K562 (cell line): ENCODE results near the gene AK4. TPM values are rescaled to one million over a fixed set of nuclear protein-coding genes. Genes with fewer than 3 reads are reported as not detected.

ENCODE experiments used
- ELK3 ChIP-seq: fragments of 450-650 bp; formaldehyde crosslinking; IDR thresholded peaks from 2 replicates; pipeline ENCODE4 v1.4.0; 2020; ENCODE audit warnings: mild to moderate bottlenecking
- FOXJ2 ChIP-seq: fragments of 200-800 bp; sonication (Bioruptor generic); IDR thresholded peaks from 2 replicates; pipeline ENCODE4 v1.6.1; 2016; ENCODE audit warnings: missing genetic modification characterization, missing compliant biosample characterization
- KLF1 ChIP-seq: fragments of 450-650 bp; IDR thresholded peaks from 2 replicates; pipeline ENCODE4 v1.6.1; 2016; ENCODE audit warnings: missing genetic modification characterization, missing compliant biosample characterization
- MEF2A ChIP-seq: IDR thresholded peaks from 2 replicates; pipeline ENCODE4 v1.6.1; 2011; ENCODE audit warnings: low read depth, mild to moderate bottlenecking, low read length, moderate library complexity; ENCODE audit not compliant: control insufficient read depth
- MGA ChIP-seq: fragments of 450-650 bp; IDR thresholded peaks from 2 replicates; pipeline ENCODE4 v1.6.1; 2016; ENCODE audit warnings: mild to moderate bottlenecking, moderate library complexity
- MYNN ChIP-seq, 2 experiments: sonication (generic); formaldehyde crosslinking in 1 of 2; IDR thresholded peaks; 2 replicates each; pipeline versions ENCODE4 v1.5.0 to v1.6.1; 2016 to 2020; ENCODE audit warnings: antibody characterized with exemption in 1 of 2, missing genetic modification reagents in 1 of 2
- PRDM10 ChIP-seq: fragments of 450-650 bp; IDR thresholded peaks from 2 replicates; pipeline ENCODE4 v1.6.1; 2018; ENCODE audit not compliant: partially characterized antibody
- ZNF431 ChIP-seq: sonication (generic); formaldehyde crosslinking; IDR thresholded peaks from 2 replicates; pipeline ENCODE4 v1.8.0; 2022; ENCODE audit warnings: mild to moderate bottlenecking, missing genetic modification reagents
- polyA plus RNA-seq, 8 experiments: library from polyadenylated mRNA; depleted of rRNA in 4 of 8; stranded (reverse) in 5 of 8; unstranded in 3 of 8; fragments of >200 nt; fragmentation: Nextera tagmentation in 2 of 8; fragmentation: Illumina TruSeq in 1 of 8; extraction: Ambion mirVana in 2 of 8; extraction: Trizol in 1 of 8; gene quantifications; 2 replicates each; pipeline versions ENCODE4 v1.2.1 to v1.2.3, GENCODE V29; 2011 to 2014; ENCODE audit warnings: inconsistent platforms in 1 of 8, missing spikeins in 1 of 8
- total RNA-seq, 7 experiments: library from RNA; depleted of rRNA in 6 of 7; stranded (reverse); fragments of >200 nt in 6 of 7; fragmentation: Illumina TruSeq in 2 of 7; extraction: Trizol in 2 of 7; gene quantifications; 2 replicates each; pipeline versions ENCODE4 v1.2.1 to v1.2.3, GENCODE V29; 2011 to 2021; ENCODE audit warnings: low replicate concordance in 1 of 7
- TF ChIP-seq, protein P1 (sequence below): sonication (generic); formaldehyde crosslinking; IDR thresholded peaks from 2 replicates; pipeline ENCODE4 v1.8.0; 2023; ENCODE audit warnings: mild to moderate bottlenecking, missing genetic modification reagents

The AK4 gene
- total and polyA plus RNA-seq, 9 of the 15 experiments (the other 6 are each of a cell fraction or from before 2014, with no cell fraction given) = 10.4 to 96.6 (median 21.5) TPM

- TF ChIP-seq ELK3 (CRISPR knock-in tag) (no peak), MYNN (IDR thresholded peaks at IDR 0.05) (no peak), MYNN (CRISPR knock-in tag; IDR thresholded peaks at IDR 0.05) (no peak), PRDM10 (peak; percentile 95), MEF2A (no peak), MGA (no peak), KLF1 (tag) (0 out of 2 replicates have a peak, but pooled peaks have one; percentile 17), ZNF431 (peak; percentile 75), FOXJ2 (tag) (no peak)
- TF ChIP-seq, protein P1, sequence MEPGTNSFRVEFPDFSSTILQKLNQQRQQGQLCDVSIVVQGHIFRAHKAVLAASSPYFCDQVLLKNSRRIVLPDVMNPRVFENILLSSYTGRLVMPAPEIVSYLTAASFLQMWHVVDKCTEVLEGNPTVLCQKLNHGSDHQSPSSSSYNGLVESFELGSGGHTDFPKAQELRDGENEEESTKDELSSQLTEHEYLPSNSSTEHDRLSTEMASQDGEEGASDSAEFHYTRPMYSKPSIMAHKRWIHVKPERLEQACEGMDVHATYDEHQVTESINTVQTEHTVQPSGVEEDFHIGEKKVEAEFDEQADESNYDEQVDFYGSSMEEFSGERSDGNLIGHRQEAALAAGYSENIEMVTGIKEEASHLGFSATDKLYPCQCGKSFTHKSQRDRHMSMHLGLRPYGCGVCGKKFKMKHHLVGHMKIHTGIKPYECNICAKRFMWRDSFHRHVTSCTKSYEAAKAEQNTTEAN (CRISPR knock-in tag) = no peak
Observed at GRCh38 chr1:65254320-65255034, 106.5 kb downstream of the AK4 start (continued).
